T-helper 1 cell treated with Interleukin-12 subunit alpha and Interleukin-12 subunit beta and Interleukin-4 antibody, amounts not matched to agents 30 μg/mL and 1 μg/mL, for 36 hours (primary cell): ENCODE measurements around the gene RNASEH2B.

ENCODE experiments used
- H3K27ac Mint-ChIP-seq: one replicate; pipeline ENCODE4 v1.8.0; 2021; ENCODE audit warnings: mild to moderate bottlenecking, mixed read lengths
- H3K27me3 Mint-ChIP-seq: one replicate; pipeline ENCODE4 v1.8.0; 2021; ENCODE audit warnings: low read depth, mixed read lengths
- H3K36me3 Mint-ChIP-seq: one replicate; pipeline ENCODE4 v1.8.0; 2021; ENCODE audit warnings: low read depth, mixed read lengths
- H3K4me1 Mint-ChIP-seq: one replicate; pipeline ENCODE4 v1.8.0; 2021; ENCODE audit warnings: low read depth, mixed read lengths
- H3K4me3 Mint-ChIP-seq: one replicate; pipeline ENCODE4 v1.8.0; 2021; ENCODE audit warnings: mild to moderate bottlenecking, moderate library complexity, mixed read lengths
- H3K9me3 Mint-ChIP-seq: one replicate; pipeline ENCODE4 v1.8.0; 2021; ENCODE audit warnings: mixed read lengths

Gene RNASEH2B

GRCh38 chr13:50914848-50915247 lies 5.3 kb downstream of the RNASEH2B start:
- Mint-ChIP-seq H3K36me3 (peaks cover 21% of the 10 kb centered on the region), H3K4me1 (peaks cover 60% of the 10 kb centered on the region), H3K27ac (no peak overlapping the region), H3K27me3 (no peaks in the 10 kb centered on the region), H3K9me3 (no peaks in the 10 kb centered on the region), H3K4me3 (no peak overlapping the region)

DNA sequence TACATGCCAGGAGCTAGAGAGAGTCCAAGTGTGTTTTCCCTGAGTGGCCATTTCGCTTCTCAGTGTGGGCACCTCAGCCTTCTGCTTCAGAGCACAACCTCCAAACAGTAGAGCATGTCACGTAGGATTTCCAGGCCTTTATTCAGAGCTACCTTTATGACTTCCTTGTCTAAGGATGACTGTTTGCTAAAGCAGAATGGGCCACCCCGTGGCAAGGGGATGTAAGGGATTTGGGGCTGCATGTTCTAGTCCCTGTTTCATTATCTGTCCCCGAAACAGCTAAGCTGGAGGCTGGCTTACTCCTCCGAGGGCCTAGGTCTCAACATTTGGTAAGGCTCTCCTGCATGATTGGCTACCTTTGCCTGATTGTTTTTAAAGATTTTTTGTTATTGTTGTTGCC lies 6.0 kb downstream of the RNASEH2B start:
- Mint-ChIP-seq H3K36me3 (peaks cover 20% of the 10 kb centered on the region), H3K4me3 (no peak overlapping the region), H3K27ac (peak overlapping the region; percentile 46), H3K9me3 (peaks cover 3% of the 10 kb centered on the region), H3K4me1 (peaks cover 58% of the 10 kb centered on the region), H3K27me3 (no peaks in the 10 kb centered on the region)

GRCh38 chr13:50916701-50917184 lies 7.2 kb downstream of the RNASEH2B start:
- H3K4me3 Mint-ChIP-seq, result peak overlapping the region; percentile 21
- H3K36me3 Mint-ChIP-seq, result peaks cover 29% of the 10 kb centered on the region
- H3K9me3 Mint-ChIP-seq, result peaks cover 11% of the 10 kb centered on the region
- H3K27me3 Mint-ChIP-seq, result no peaks in the 10 kb centered on the region
- H3K4me1 Mint-ChIP-seq, result peaks cover 51% of the 10 kb centered on the region
- peak overlapping the region; percentile 85 for H3K27ac Mint-ChIP-seq

GRCh38 chr13:50917572-50917971 lies 8.0 kb downstream of the RNASEH2B start:
- Mint-ChIP-seq H3K36me3 (peaks cover 35% of the 10 kb centered on the region), H3K27me3 (no peaks in the 10 kb centered on the region), H3K4me3 (no peak overlapping the region), H3K4me1 (peaks cover 43% of the 10 kb centered on the region), H3K27ac (no peak overlapping the region), H3K9me3 (peaks cover 19% of the 10 kb centered on the region)

- no peak overlapping the region for H3K27ac Mint-ChIP-seq
- H3K9me3 Mint-ChIP-seq, result peaks cover 29% of the 10 kb centered on the region
- peaks cover 45% of the 10 kb centered on the region for H3K36me3 Mint-ChIP-seq
- no peak overlapping the region for H3K4me3 Mint-ChIP-seq
- H3K27me3 Mint-ChIP-seq, result no peaks in the 10 kb centered on the region
- peaks cover 43% of the 10 kb centered on the region for H3K4me1 Mint-ChIP-seq
Observed at GRCh38 chr13:50918567-50918966, 9.0 kb downstream of the RNASEH2B start.

DNA sequence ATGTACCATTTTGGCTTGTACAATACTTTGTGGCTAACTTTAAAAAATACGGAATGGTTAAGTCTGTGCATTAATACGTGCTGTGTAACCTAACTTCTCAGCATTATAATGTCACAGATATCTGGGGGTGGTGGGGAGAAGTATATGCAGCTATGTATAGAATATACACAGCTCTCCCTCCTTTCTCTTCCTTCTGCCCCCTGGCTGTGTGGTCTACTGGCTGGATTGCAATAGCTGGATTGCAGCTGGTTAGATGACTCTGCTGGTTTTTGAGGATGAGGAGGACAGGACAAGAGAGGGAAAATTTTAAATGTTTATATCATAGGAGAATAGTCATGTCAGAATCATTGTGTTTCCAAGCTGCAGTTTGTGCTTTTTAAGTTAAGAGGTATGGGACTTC lies 9.7 kb downstream of the RNASEH2B start:
- H3K9me3 Mint-ChIP-seq, result peaks cover 36% of the 10 kb centered on the region
- no peaks in the 10 kb centered on the region for H3K27me3 Mint-ChIP-seq
- H3K4me1 Mint-ChIP-seq, result peaks cover 40% of the 10 kb centered on the region
- peak overlapping the region; percentile 27 for H3K27ac Mint-ChIP-seq
- no peak overlapping the region for H3K4me3 Mint-ChIP-seq
- H3K36me3 Mint-ChIP-seq, result peaks cover 51% of the 10 kb centered on the region

DNA sequence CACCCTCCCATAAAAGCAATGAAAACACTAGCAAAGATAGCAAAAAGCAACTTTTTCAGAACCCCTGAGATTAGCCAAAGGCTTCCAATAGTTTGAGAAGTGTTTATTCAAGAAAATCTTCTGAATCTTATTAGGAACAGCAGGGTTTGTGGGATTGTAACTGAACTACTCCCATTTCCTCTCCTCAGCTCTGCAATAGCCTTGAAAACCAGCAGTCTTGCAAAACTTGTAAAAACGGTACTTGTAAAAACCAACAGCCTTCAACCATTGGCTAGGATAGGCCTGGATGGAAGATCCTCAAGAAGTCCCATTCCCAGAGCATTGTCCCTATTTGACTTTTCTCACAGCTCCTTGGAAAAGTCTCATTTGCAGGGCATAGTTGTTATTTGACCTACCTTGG lies 12.1 kb downstream of the RNASEH2B start:
- no peak overlapping the region for H3K4me3 Mint-ChIP-seq
- H3K36me3 Mint-ChIP-seq, result peaks cover 58% of the 10 kb centered on the region
- H3K27me3 Mint-ChIP-seq, result no peaks in the 10 kb centered on the region
- H3K4me1 Mint-ChIP-seq, result peaks cover 22% of the 10 kb centered on the region
- H3K27ac Mint-ChIP-seq, result no peak overlapping the region
- H3K9me3 Mint-ChIP-seq, result peaks cover 51% of the 10 kb centered on the region

- H3K4me3 Mint-ChIP-seq, result no peak overlapping the region
- H3K9me3 Mint-ChIP-seq, result peaks cover 51% of the 10 kb centered on the region
- peaks cover 58% of the 10 kb centered on the region for H3K36me3 Mint-ChIP-seq
- peaks cover 16% of the 10 kb centered on the region for H3K4me1 Mint-ChIP-seq
- H3K27ac Mint-ChIP-seq, result no peak overlapping the region
- H3K27me3 Mint-ChIP-seq, result no peaks in the 10 kb centered on the region
Observed at GRCh38 chr13:50923272-50923671, 13.7 kb downstream of the RNASEH2B start.

DNA sequence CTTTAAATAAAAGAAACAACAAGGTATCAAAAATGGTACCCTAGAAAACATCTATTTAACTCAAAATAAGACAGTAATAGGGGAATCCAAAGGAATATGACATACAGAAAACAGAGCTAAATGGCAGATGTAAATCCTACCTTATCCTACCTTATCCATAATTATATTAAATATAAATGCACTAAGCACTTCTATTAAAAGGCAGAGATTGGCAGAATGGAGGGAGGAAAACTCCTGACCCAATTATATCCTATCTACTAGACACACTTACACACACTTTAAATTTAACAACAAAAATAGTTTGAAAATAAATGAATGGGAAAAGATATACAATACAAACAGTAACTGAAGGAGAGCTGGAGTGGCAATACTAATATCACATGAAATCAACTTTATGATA lies 14.4 kb downstream of the RNASEH2B start:
- H3K36me3 Mint-ChIP-seq, result peaks cover 59% of the 10 kb centered on the region
- H3K27me3 Mint-ChIP-seq, result no peaks in the 10 kb centered on the region
- H3K27ac Mint-ChIP-seq, result no peak overlapping the region
- peaks cover 51% of the 10 kb centered on the region for H3K9me3 Mint-ChIP-seq
- H3K4me3 Mint-ChIP-seq, result no peak overlapping the region
- H3K4me1 Mint-ChIP-seq, result peaks cover 12% of the 10 kb centered on the region

DNA sequence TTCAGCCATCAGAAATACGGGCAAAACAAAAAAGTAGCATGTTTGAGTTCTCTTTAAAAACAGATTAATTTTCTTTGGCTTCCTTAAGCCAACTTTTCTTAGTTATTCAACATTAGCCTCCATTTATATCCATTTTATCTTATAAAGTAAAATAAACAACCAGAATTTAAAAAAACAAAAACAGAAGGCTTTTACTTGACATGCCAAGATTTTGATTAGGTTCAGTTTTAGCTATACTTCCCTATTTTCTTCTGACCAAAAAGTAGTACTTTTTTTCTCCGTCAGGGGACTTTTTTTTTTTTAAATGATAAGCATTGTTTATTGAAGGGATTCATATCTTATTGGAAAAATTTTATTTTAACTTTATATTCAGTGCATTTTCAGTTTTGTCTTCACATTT lies 18.1 kb downstream of the RNASEH2B start:
- H3K4me1 Mint-ChIP-seq, result peaks cover 10% of the 10 kb centered on the region
- H3K4me3 Mint-ChIP-seq, result no peak overlapping the region
- H3K9me3 Mint-ChIP-seq, result peaks cover 31% of the 10 kb centered on the region
- H3K27me3 Mint-ChIP-seq, result no peaks in the 10 kb centered on the region
- peaks cover 55% of the 10 kb centered on the region for H3K36me3 Mint-ChIP-seq
- no peak overlapping the region for H3K27ac Mint-ChIP-seq

DNA sequence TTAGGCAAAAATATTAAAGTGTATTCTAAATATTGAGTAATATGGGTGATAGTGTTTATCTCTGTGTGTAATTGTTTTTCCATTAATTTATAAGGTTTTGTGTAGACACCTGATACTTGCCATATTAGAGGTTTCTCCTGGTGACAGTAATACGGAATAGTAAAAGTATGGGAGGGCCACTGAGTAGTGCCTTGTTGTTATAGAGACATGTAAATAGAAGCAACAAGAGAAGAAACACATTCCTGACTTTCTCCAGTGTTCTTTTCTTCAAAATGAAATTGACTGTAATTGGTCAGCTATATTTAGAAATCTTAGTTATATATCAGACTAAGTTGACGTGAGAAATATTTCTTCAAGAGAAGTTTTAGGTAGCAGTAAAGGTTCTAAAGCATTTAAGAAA lies 18.5 kb downstream of the RNASEH2B start:
- Mint-ChIP-seq H3K36me3 (peaks cover 55% of the 10 kb centered on the region), H3K4me1 (peaks cover 10% of the 10 kb centered on the region), H3K9me3 (peaks cover 27% of the 10 kb centered on the region), H3K4me3 (no peak overlapping the region), H3K27me3 (no peaks in the 10 kb centered on the region), H3K27ac (no peak overlapping the region)

DNA sequence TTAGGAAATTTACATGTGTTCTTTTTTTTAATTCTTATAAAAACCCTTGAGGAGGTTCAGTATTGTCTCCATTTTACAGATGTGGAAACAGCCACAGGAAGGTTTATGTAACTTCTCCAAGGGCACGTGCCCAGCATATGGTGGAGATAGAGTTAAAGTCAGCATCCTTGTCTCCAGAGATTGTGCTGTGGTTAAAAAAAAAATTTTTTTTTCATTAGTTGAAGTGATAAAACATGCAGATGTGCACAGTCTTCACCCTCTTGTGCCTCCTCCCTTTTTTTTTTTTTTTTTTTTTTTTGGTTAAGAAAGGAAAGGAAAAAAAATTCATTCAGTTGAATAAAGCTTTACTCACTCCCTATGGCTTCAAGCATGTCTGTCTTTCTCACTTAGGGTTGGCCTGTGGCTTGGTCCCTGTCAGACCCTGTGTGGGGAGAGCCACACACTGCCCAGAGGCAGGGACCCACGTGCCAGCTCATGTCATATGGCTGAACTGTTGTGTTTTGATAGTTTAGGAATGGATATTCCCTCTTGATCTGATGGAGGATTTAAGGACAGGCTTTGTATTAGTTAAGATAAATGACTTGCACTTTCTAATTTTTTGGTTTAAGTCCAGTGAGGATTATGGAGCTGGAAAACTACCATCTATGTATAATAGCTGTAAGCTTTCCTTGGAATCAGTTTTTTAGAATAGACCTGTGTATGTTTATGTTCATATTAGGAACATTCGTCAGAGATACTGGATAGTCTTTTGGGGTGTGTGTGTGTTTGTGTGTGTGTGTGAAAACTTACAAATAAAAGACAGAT lies 19.3 kb downstream of the RNASEH2B start:
- peaks cover 19% of the 10 kb centered on the region for H3K9me3 Mint-ChIP-seq
- H3K27me3 Mint-ChIP-seq, result no peaks in the 10 kb centered on the region
- H3K4me3 Mint-ChIP-seq, result no peak overlapping the region
- peaks cover 10% of the 10 kb centered on the region for H3K4me1 Mint-ChIP-seq
- H3K36me3 Mint-ChIP-seq, result peaks cover 52% of the 10 kb centered on the region
- H3K27ac Mint-ChIP-seq, result peak overlapping the region; percentile 2

- Mint-ChIP-seq H3K27ac (no peak overlapping the region), H3K27me3 (no peaks in the 10 kb centered on the region), H3K9me3 (peaks cover 7% of the 10 kb centered on the region), H3K36me3 (peaks cover 66% of the 10 kb centered on the region), H3K4me1 (peaks cover 5% of the 10 kb centered on the region), H3K4me3 (no peak overlapping the region)
Observed at GRCh38 chr13:50932091-50932490, 22.5 kb downstream of the RNASEH2B start.

DNA sequence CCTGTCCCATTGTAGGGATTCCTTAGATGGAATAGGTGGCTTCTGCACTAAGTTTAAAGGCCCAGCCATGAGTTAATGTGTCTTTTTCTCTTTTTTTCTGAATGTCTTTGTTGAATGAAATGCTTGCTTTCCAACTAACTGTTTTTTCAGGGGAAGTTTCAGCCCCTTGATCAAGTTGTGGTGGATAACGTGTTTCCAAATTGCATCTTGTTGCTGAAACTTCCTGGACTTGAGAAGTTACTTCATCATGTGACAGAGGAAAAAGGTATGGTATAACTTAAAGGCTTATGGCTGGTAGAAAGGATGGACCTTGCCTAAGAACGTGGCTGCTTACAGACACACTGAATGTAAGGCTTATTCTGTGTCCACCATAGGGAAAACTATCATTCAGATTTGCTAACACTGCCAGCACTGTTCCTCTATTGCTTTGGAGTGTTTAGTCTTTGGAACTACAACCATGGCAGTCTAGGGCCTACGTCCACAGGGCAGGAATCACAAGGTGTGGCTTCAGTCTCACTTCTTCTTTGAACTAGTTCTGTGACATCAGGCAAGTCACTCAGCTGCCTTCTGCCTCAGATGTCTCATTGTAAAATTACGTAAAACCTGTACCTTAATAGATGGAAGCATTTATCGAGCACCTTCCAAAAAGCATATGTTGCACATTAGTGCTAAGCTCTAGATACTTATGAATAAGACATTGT lies 25.3 kb downstream of the RNASEH2B start:
- H3K9me3 Mint-ChIP-seq, result peaks cover 12% of the 10 kb centered on the region
- H3K4me1 Mint-ChIP-seq, result no peaks in the 10 kb centered on the region
- H3K27me3 Mint-ChIP-seq, result no peaks in the 10 kb centered on the region
- no peak overlapping the region for H3K27ac Mint-ChIP-seq
- peaks cover 66% of the 10 kb centered on the region for H3K36me3 Mint-ChIP-seq
- H3K4me3 Mint-ChIP-seq, result no peak overlapping the region

DNA sequence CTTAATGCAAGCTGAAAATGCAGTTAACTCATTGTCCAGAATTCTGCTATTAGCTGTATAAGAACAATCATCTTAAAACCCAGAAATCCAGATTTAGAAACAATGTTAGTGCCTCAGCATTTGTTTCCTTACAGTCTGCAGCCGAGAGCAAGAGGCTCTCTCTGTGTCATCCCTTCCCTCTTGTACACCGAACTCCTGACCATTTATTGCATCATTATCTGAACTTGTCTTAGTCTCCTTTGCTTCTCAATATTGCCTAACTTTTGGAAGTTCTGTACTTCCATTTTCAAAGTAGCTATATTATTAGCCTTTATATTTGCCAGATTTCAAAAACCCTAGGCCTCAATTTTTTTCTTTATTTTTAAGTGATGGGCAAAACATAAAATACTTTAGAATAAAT lies 27.1 kb downstream of the RNASEH2B start:
- peaks cover 12% of the 10 kb centered on the region for H3K9me3 Mint-ChIP-seq
- no peaks in the 10 kb centered on the region for H3K27me3 Mint-ChIP-seq
- H3K27ac Mint-ChIP-seq, result no peak overlapping the region
- H3K36me3 Mint-ChIP-seq, result peaks cover 62% of the 10 kb centered on the region
- H3K4me1 Mint-ChIP-seq, result no peaks in the 10 kb centered on the region
- H3K4me3 Mint-ChIP-seq, result no peak overlapping the region
